Measurements from ENCODE around the gene DNALI1.
"Not testable (repeated sequence)": the region's sequence is repeated elsewhere in the genome, so short reads cannot be mapped to it uniquely, and the experiment has no call there.

The DNALI1 gene

DNA sequence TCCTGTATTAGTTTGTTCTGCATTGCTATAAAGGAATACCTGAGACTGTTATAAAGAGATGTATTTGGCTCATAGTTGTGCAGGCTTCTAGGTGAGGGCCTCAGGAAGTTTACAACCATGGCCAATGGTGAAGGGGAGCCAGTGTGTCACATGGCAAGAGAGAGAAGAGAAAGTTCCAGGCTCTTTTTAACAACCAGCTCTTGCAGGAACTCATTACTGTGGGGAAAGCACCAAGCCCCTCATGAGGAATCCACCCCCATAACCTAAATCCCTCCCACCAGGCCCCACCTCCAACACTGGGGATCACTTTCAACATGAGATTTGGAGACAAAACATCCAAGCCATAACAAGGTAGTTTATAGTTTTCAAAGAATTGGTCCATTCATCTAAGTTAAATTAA, 37.1 kb upstream of the DNALI1 start:
- H3K27ac ChIP-seq, result no peak overlapping the region
- TF ChIP-seq, protein P1, sequence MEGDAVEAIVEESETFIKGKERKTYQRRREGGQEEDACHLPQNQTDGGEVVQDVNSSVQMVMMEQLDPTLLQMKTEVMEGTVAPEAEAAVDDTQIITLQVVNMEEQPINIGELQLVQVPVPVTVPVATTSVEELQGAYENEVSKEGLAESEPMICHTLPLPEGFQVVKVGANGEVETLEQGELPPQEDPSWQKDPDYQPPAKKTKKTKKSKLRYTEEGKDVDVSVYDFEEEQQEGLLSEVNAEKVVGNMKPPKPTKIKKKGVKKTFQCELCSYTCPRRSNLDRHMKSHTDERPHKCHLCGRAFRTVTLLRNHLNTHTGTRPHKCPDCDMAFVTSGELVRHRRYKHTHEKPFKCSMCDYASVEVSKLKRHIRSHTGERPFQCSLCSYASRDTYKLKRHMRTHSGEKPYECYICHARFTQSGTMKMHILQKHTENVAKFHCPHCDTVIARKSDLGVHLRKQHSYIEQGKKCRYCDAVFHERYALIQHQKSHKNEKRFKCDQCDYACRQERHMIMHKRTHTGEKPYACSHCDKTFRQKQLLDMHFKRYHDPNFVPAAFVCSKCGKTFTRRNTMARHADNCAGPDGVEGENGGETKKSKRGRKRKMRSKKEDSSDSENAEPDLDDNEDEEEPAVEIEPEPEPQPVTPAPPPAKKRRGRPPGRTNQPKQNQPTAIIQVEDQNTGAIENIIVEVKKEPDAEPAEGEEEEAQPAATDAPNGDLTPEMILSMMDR (conservative IDR thresholded peaks at IDR 0.05), result no peak

GRCh38 chr1:37529888-37530287, 26.9 kb upstream of the DNALI1 start:
- H3K27ac ChIP-seq, result not testable (repeated sequence)

GRCh38 chr1:37532418-37533156, 24.2 kb upstream of the DNALI1 start:
- not testable (repeated sequence) for H3K27ac ChIP-seq

GRCh38 chr1:37533317-37534093, 23.2 kb upstream of the DNALI1 start:
- H3K27ac ChIP-seq, result peak overlapping the region; percentile 47
- TF ChIP-seq, protein P1 (conservative IDR thresholded peaks at IDR 0.05), result no peak

GRCh38 chr1:37537378-37537777, 19.4 kb upstream of the DNALI1 start:
- H3K27ac ChIP-seq, result no peak overlapping the region
- TF ChIP-seq, protein P1 (conservative IDR thresholded peaks at IDR 0.05), result no peak

- not testable (repeated sequence) for H3K27ac ChIP-seq
These were observed 17.6 kb upstream of the DNALI1 start for GRCh38 chr1:37539154-37539553.

DNA sequence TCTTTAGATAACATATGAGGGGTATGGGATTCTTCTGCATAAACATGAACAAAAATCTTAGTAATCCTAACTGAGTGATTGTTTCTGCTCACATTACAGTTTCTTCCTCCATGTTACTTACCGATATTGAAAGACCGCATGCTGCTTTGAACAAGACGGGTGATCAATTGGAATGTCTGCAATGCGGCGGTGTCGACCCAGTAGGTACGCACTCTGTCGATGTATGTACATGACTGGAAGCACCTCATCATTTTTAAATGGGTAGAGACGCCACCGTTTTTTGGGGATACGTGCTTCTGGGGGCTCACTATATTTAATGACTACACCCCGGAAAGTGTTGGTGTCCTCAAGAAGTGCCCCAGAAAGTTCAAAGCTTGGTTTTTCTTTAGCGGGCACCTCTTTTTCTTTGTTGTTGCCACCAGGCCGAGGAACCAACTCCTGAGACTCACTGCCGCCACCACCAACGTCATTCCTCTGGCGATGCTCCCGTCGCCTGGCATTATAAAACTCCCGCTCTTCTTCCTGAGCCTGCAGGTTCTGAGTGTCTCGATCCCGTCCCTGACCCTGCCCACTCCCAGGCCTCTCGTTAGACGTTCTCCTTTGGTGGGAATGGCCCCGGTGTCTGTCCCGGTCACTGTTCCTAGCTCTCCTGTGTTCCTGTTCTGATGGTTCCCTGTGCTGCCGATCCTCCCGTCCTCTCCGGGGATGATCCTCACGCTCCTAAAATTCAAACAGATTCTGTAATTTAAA, 16.5 kb upstream of the DNALI1 start:
- H3K27ac ChIP-seq, result no peak overlapping the region
- TF ChIP-seq, protein P1 (conservative IDR thresholded peaks at IDR 0.05), result no peak

- no peak overlapping the region for H3K27ac ChIP-seq
- TF ChIP-seq, protein P1 (conservative IDR thresholded peaks at IDR 0.05), result no peak
These were observed 12.2 kb upstream of the DNALI1 start for GRCh38 chr1:37544530-37544929.

DNA sequence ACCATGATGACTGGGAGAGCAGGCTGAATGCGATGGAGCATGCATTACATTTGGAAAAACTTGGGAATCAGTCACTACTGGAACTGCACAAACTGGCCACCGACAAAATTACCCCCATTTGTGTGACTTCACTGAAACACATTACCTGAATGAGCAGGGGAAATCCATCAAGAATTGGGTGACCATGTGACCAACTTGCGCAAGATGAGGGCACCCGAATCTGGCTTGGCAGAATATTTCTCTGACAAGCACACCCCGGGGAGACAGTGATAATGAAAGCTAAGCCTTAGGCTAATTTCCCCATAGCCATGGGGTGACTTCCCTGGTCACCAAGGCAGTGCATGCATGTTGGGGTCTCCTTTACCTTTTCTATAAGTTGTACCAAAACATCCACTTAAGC, 11.7 kb upstream of the DNALI1 start:
- TF ChIP-seq, protein P1 (conservative IDR thresholded peaks at IDR 0.05), result no peak
- no peak overlapping the region for H3K27ac ChIP-seq

Data from VCaP (cell line).